Stomach (tissue), 4 donors: ENCODE results near the gene PTPRZ1.

ENCODE experiments used
- POLR2A ChIP-seq, 4 donors: fragments of 450-650 bp; IDR thresholded peaks; one replicate each; pipeline ENCODE4 v1.6.1; 2016; ENCODE audit warnings: antibody characterized with exemption in 4 of 4, control low read depth in 2 of 4, mild to moderate bottlenecking in 1 of 4, moderate library complexity in 1 of 4
- POLR2AphosphoS5 ChIP-seq, 3 donors: sonication (generic); formaldehyde crosslinking; IDR thresholded peaks; one replicate each; pipeline ENCODE4 v1.6.1; 2016; ENCODE audit warnings: antibody characterized with exemption in 3 of 3
- TF ChIP-seq, protein P1 (sequence below), 7 experiments: fragments of 450-650 bp in 4 of 7; fragments of 200-600 bp in 3 of 7; sonication (generic) in 3 of 7; IDR thresholded peaks; one replicate each; pipeline ENCODE4 v1.5.1; 2016 to 2019; ENCODE audit warnings: antibody characterized with exemption in 7 of 7, control low read depth in 2 of 7, mild to moderate bottlenecking in 1 of 7

DNA sequence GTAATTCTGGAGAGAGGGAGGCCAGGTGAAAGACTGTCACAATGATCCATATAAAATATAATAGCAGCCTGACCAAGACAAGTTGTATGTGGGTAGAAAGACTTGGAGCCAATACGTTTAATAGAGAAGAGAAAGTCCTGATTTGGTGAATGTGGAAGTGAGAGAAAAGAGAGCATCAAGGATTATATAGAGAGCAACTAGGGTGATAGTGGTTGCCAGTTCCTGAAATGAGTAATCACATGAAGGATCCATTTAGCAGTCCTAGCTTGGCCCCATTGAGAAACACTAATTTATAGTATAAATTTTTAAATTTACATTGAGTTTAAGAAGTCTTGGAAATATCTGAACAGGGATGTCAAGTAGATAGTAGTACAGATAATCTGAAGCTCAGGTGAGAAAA is 197.1 kb downstream of the PTPRZ1 start:
- TF ChIP-seq, protein P1, sequence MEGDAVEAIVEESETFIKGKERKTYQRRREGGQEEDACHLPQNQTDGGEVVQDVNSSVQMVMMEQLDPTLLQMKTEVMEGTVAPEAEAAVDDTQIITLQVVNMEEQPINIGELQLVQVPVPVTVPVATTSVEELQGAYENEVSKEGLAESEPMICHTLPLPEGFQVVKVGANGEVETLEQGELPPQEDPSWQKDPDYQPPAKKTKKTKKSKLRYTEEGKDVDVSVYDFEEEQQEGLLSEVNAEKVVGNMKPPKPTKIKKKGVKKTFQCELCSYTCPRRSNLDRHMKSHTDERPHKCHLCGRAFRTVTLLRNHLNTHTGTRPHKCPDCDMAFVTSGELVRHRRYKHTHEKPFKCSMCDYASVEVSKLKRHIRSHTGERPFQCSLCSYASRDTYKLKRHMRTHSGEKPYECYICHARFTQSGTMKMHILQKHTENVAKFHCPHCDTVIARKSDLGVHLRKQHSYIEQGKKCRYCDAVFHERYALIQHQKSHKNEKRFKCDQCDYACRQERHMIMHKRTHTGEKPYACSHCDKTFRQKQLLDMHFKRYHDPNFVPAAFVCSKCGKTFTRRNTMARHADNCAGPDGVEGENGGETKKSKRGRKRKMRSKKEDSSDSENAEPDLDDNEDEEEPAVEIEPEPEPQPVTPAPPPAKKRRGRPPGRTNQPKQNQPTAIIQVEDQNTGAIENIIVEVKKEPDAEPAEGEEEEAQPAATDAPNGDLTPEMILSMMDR (IDR thresholded peaks at IDR 0.05), result no peak
- TF ChIP-seq POLR2AphosphoS5 (IDR thresholded peaks at IDR 0.05) (no peak), POLR2A (IDR thresholded peaks at IDR 0.05) (no peak)
